ENCODE data around the gene KCNK10.

Gene KCNK10

DNA sequence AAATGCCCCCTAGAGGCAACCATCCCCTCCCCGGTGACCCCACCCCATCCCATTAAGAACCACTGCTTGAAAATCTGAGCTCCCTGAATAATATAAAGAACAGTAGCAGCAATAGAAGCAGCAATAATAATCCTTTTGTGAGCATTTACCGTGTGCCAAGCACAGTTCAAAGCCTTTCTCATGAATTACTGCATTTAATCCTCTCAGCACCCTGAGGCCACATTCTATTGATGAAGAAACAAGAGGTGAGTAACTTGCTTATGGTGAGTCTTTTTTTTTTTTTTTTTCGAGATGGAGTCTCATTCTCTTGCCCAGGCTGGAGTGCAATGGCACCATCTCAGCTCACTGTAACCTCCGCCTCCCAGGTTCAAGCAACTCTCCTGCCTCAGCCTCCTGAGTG is 65.0 kb downstream of the KCNK10 start:
- TF ChIP-seq, protein P1, sequence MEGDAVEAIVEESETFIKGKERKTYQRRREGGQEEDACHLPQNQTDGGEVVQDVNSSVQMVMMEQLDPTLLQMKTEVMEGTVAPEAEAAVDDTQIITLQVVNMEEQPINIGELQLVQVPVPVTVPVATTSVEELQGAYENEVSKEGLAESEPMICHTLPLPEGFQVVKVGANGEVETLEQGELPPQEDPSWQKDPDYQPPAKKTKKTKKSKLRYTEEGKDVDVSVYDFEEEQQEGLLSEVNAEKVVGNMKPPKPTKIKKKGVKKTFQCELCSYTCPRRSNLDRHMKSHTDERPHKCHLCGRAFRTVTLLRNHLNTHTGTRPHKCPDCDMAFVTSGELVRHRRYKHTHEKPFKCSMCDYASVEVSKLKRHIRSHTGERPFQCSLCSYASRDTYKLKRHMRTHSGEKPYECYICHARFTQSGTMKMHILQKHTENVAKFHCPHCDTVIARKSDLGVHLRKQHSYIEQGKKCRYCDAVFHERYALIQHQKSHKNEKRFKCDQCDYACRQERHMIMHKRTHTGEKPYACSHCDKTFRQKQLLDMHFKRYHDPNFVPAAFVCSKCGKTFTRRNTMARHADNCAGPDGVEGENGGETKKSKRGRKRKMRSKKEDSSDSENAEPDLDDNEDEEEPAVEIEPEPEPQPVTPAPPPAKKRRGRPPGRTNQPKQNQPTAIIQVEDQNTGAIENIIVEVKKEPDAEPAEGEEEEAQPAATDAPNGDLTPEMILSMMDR (conservative IDR thresholded peaks at IDR 0.05; ENCODE audit: low read depth, low read length) = no peak
- DNase-seq (ENCODE audit: low read depth) = no peak
- no peak overlapping the region for H3K4me3 ChIP-seq (ENCODE audit: low read depth, low read length)

DNA sequence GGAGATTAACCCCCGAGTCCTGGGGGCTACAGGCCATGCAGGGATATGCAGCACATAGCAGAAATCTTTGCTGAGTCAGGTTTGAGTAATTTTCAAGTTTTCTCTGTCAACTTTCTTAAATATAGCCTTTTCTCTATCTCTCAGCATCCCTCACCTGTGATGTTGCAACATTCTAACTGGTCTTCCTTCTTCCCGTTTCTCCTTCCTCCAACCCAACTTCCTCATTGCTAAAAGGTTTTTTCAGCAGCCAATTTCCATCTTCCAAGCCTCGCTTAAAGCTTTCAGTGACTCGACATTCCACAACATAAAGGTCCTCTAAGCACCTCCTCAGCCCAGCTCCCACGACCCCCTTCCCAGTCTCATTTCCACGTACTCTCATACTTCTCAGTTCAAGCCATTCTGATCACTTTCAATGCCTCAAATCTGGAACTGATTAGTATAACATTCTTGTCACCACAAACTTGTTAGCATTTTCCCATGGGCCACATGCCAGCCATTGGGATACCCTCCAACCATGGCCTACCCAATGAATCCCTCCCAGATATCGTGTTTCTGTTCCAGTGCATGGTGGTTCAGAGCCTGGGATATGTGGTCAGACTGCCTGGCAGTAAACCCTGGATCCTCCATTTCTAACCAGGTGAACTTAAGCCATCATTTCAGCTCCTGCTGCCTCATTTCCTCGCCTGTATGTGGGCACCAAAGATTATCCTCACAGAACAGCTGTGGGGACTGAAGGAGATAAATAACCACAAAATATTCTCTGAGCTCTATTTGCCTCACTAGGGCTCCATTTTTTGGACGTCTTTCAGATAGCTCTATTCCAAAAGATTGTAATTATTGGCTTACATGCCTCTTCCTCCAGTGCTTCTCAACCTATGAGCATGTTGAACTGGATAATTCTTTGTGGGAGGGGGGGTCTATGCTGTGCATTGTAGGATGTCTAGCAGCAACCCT is 65.8 kb downstream of the KCNK10 start:
- DNase-seq (ENCODE audit: low read depth) = no peak
- no peak overlapping the region for H3K4me3 ChIP-seq (ENCODE audit: low read depth, low read length)
- TF ChIP-seq, protein P1 (conservative IDR thresholded peaks at IDR 0.05; ENCODE audit: low read depth, low read length) = no peak

DNA sequence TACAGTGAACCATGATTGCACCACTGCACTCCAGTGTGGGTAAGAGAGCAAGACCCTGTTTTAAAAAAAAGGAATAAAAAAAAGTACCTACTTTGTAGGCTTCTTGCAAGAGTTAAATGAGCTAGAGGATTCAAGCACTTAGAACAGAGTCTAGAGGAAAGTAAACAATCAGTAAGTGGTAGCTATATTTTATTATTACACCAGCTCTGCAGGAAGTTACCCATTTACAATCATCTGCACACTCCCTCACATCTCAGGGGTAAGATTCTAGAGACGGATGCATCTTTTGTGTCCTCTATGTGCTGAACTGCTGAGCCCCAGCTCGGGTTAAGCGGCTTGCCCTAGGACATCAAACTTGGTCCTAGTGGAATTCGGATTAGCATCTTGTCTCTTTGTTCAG is 67.3 kb downstream of the KCNK10 start:
- H3K4me3 ChIP-seq (ENCODE audit: low read depth, low read length) = no peak overlapping the region
- TF ChIP-seq, protein P1 (conservative IDR thresholded peaks at IDR 0.05; ENCODE audit: low read depth, low read length) = no peak
- DNase-seq (ENCODE audit: low read depth) = no peak

DNA sequence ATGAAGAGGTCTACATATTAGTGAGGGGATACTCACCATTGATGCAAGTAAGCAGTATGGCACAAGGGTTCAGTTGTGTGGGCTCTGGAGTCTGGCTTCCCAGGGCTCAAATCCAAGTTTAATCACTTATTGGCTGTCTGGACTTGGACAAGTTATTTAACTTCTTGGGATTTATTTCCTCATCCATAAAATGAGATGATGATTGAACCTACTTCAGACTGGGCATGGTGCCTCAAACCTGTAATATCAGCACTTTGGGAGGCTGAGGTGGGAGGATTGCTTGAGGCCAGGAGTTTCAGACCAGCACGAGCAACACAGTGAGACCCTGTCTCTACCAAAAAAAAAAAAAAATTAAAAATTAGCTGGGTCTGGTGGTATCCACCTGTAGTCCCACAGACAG is 67.9 kb downstream of the KCNK10 start:
- TF ChIP-seq, protein P1 (conservative IDR thresholded peaks at IDR 0.05; ENCODE audit: low read depth, low read length) = no peak
- H3K4me3 ChIP-seq (ENCODE audit: low read depth, low read length) = no peak overlapping the region
- DNase-seq (ENCODE audit: low read depth) = no peak

DNA sequence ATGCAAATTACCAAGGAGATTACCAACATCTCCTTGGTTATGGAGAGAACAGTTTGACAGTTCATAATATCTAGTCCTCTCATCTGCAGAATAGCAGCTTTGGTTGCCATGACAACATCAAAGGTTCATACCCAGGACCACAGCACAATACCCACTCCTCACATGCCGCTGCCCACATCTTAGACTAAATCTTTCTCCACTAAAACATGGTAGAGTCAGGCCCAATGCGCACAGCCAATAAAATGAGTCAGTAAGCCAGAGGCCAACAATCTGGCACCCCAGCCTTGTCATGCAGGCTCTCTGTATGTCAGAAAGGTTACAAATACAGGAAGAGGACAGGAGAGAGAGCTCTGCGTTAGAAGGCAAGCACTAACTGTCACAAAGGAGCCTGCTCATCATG is 70.6 kb downstream of the KCNK10 start:
- no peak for DNase-seq (ENCODE audit: low read depth)
- TF ChIP-seq, protein P1 (conservative IDR thresholded peaks at IDR 0.05; ENCODE audit: low read depth, low read length) = no peak
- H3K4me3 ChIP-seq (ENCODE audit: low read depth, low read length) = no peak overlapping the region

DNA sequence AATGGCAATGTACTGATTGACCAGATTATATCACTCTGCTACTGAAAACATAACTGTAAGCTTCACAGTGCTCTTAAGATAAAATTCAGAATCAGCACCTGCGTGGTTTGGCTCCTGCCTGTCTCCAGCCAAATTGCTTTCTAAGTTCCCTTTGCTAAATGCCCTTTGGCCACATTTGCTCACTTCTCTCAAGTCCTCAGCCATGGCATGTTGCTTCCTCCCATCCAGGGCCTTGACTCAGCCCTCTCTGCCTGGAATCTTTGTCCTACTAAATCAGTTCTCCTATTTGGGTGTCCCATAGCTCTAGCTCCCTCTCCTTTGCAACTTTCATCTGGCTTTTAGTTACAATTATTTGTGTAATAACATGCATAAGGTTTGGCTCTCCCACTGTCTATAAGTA is 71.4 kb downstream of the KCNK10 start:
- TF ChIP-seq, protein P1 (conservative IDR thresholded peaks at IDR 0.05; ENCODE audit: low read depth, low read length) = no peak
- no peak for DNase-seq (ENCODE audit: low read depth)

DNA sequence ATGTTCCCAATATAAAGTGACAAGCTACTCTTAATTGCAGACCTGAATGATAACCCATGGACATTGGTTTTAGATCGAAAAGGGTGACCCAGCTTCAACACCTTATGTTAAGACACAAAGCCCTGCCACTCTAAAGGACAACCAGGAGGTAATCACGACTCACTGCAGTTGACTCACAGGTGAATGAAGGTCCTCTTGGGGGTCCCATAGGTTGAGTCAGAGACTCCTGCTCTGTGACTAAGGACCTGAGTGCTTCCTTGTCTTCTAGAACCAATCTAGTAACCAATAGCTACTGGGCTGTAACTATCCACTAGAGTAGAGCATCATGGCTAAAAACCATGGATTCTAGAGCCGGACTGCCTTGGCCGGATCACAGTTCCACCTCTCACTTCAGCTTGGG is 73.8 kb downstream of the KCNK10 start:
- TF ChIP-seq, protein P1 (conservative IDR thresholded peaks at IDR 0.05; ENCODE audit: low read depth, low read length) = no peak
- no peak for DNase-seq (ENCODE audit: low read depth)
- H3K4me3 ChIP-seq (ENCODE audit: low read depth, low read length) = no peak overlapping the region

More for the DNA sequence above, 71.4 kb downstream of the KCNK10 start:
- no peak overlapping the region for H3K4me3 ChIP-seq (ENCODE audit: low read depth, low read length)

Data from choroid plexus epithelial cell (primary cell).